Hepatocyte (in vitro differentiated cells): ENCODE results near the gene CUX1. TPM values are rescaled to one million over a fixed set of nuclear protein-coding genes. Genes with fewer than 3 reads are reported as not detected.

ENCODE experiments used
- DNase-seq: peaks from one replicate; pipeline ENCODE4 v3.0.0-alpha.2; 2016; ENCODE audit warnings: low spot score
- H2AFZ ChIP-seq: fragments of 200-600 bp; sonication (generic); 2 replicates; pipeline ENCODE4 v1.6.0; 2016; ENCODE audit warnings: antibody characterized with exemption, mild to moderate bottlenecking
- H3K27ac ChIP-seq: fragments of 200-600 bp; sonication (generic); 2 replicates; pipeline ENCODE4 v1.5.1; 2016; ENCODE audit warnings: mild to moderate bottlenecking
- H3K27me3 ChIP-seq: fragments of 200-600 bp; sonication (generic); 2 replicates; pipeline ENCODE4 v1.6.1; 2016
- H3K36me3 ChIP-seq: fragments of 200-600 bp; sonication (generic); replicated peaks from 2 replicates; pipeline ENCODE4 v1.5.1; 2016; ENCODE audit warnings: low read depth; ENCODE audit not compliant: insufficient read depth
- H3K4me1 ChIP-seq: fragments of 200-600 bp; sonication (generic); 2 replicates; pipeline ENCODE4 v1.5.1; 2016; ENCODE audit warnings: mild to moderate bottlenecking, moderate library complexity; ENCODE audit not compliant: insufficient read depth
- H3K4me2 ChIP-seq: fragments of 200-600 bp; sonication (generic); 2 replicates; pipeline ENCODE4 v1.6.0; 2016
- H3K4me3 ChIP-seq: fragments of 200-600 bp; sonication (generic); 2 replicates; pipeline ENCODE4 v1.5.1; 2016; ENCODE audit warnings: mild to moderate bottlenecking
- H3K79me2 ChIP-seq: fragments of 200-600 bp; sonication (generic); 2 replicates; pipeline ENCODE4 v1.6.0; 2017; ENCODE audit warnings: mild to moderate bottlenecking
- H3K9me2 ChIP-seq: fragments of 200-600 bp; sonication (generic); replicated peaks from 2 replicates; pipeline ENCODE4 v1.6.0; 2017; ENCODE audit warnings: mild to moderate bottlenecking; ENCODE audit not compliant: insufficient read depth
- H3K9me3 ChIP-seq: fragments of 200-600 bp; sonication (generic); 2 replicates; pipeline ENCODE4 v1.5.1; 2016; ENCODE audit warnings: low read depth, mild to moderate bottlenecking
- H4K20me1 ChIP-seq: fragments of 200-600 bp; sonication (generic); 2 replicates; pipeline ENCODE4 v1.6.0; 2016; ENCODE audit warnings: mild to moderate bottlenecking; ENCODE audit not compliant: insufficient read depth, poor library complexity, severe bottlenecking
- EZH2 ChIP-seq: fragments of 200-600 bp; sonication (generic); IDR thresholded peaks from 2 replicates; pipeline ENCODE4 v1.6.1; 2016; ENCODE audit warnings: antibody characterized with exemption, mild to moderate bottlenecking, borderline replicate concordance
- EZH2phosphoT487 ChIP-seq: fragments of 200-600 bp; sonication (generic); IDR thresholded peaks from one replicate; pipeline ENCODE4 v1.6.1; 2018; ENCODE audit warnings: antibody characterized with exemption, mild to moderate bottlenecking, low read depth, moderate library complexity; ENCODE audit not compliant: unreplicated experiment, severe bottlenecking
- WGBS: methylation state at CpG from one replicate; pipeline ENCODE4 v1.1.6; 2016; ENCODE audit warnings: low lambda C conversion rate; ENCODE audit errors: missing lambda C conversion rate; 5-methylcytosine and 5-hydroxymethylcytosine counted together
- polyA plus RNA-seq: library from polyadenylated mRNA; unstranded; fragments of >200 nt; fragmentation: Nextera tagmentation; extraction: Ambion mirVana; gene quantifications from 2 replicates; pipeline ENCODE4 v1.2.1, GENCODE V29; 2016
- total RNA-seq: library from RNA; depleted of rRNA; stranded (reverse); fragments of >200 nt; gene quantifications from 2 replicates; pipeline ENCODE4 v1.2.3, GENCODE V29; 2014
- TF ChIP-seq, protein P1 (sequence below): fragments of 200-600 bp; sonication (generic); IDR thresholded peaks from 2 replicates; pipeline ENCODE4 v1.5.1; 2016; ENCODE audit warnings: antibody characterized with exemption, mild to moderate bottlenecking; ENCODE audit not compliant: poor library complexity

CUX1 gene
- total and polyA plus RNA-seq, 2 experiments from 2014 or later: 60.1 to 76.8 TPM

DNA sequence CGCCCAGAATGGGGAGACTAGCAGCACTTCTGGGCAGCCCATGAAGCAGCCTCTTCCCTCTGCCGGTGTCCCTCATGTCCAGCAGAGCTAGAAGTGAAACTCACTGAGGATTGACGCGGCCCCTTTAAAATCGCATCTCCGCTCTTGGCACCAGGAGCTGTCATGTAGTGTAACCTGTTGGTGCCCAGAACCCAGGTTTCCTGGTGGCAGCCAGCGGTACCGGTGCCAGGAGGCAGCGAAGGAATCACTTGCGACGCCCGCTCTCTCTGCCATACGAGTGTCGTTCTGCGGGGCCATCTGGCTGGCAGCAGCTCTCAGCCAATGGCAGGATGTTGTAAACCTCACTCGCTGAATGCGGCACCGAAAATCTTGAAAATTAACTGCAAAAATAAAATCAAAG lies 82.7 kb downstream of the CUX1 start:
- H3K27ac ChIP-seq: no peak overlapping the region
- no peaks in the 10 kb centered on the region for H3K36me3 ChIP-seq
- H2AFZ ChIP-seq: no peak overlapping the region
- H4K20me1 ChIP-seq: peaks cover 72% of the 10 kb centered on the region
- 79% methylated on average over 18 of the region's 18 CpGs for WGBS
- H3K79me2 ChIP-seq: peaks cover 98% of the 10 kb centered on the region
- no peaks in the 10 kb centered on the region for H3K9me2 ChIP-seq
- peak overlapping the region; percentile 53 for H3K4me2 ChIP-seq
- H3K4me3 ChIP-seq: no peak overlapping the region
- peaks cover 11% of the 10 kb centered on the region for H3K4me1 ChIP-seq
- no peak for DNase-seq
- H3K9me3 ChIP-seq: no peaks in the 10 kb centered on the region
- TF ChIP-seq EZH2: no peak
- no peak for TF ChIP-seq EZH2phosphoT487
- TF ChIP-seq, protein P1, sequence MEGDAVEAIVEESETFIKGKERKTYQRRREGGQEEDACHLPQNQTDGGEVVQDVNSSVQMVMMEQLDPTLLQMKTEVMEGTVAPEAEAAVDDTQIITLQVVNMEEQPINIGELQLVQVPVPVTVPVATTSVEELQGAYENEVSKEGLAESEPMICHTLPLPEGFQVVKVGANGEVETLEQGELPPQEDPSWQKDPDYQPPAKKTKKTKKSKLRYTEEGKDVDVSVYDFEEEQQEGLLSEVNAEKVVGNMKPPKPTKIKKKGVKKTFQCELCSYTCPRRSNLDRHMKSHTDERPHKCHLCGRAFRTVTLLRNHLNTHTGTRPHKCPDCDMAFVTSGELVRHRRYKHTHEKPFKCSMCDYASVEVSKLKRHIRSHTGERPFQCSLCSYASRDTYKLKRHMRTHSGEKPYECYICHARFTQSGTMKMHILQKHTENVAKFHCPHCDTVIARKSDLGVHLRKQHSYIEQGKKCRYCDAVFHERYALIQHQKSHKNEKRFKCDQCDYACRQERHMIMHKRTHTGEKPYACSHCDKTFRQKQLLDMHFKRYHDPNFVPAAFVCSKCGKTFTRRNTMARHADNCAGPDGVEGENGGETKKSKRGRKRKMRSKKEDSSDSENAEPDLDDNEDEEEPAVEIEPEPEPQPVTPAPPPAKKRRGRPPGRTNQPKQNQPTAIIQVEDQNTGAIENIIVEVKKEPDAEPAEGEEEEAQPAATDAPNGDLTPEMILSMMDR: no peak
- no peaks in the 10 kb centered on the region for H3K27me3 ChIP-seq

DNA sequence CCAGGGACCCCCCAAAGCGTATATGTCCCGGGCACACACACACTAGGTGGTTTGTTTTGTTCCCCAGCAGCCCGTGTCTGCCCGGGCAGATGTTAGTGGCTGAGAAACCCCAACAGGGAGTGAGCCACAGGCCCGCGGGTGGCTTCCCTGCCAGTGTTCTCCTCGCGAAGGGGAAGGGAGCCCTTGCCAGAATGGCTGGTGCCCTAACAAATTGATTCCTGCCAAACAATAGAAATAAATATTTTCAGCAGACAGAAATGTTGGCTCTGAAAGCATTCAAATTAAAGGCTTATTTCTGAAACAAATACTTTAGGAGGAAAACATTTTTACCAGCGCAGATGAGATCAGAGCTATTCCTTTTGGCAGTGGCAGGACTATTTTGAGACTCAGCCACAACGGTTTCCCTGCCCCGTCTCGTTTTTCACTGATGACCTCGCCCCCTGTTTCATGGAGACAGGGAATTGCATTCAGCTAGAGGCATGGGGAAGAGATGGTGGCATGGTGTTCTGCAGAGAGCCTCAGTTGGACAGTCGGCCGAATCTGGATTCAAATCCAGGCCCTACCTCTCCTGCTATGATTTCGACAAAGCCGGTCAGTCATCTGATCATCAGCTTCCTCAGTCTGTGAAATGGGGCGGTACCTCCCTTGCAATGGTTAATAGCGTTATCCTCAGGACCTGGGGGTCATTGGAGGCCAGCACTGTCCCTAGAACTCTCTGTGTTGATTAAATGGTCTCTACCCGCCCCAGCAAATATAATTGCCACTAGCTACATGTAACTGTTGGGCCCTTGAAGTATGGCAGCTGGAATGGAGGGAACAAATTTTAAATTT lies 84.5 kb downstream of the CUX1 start:
- H3K27me3 ChIP-seq: no peaks in the 10 kb centered on the region
- H3K4me3 ChIP-seq: no peak overlapping the region
- no peaks in the 10 kb centered on the region for H3K9me3 ChIP-seq
- no peaks in the 10 kb centered on the region for H3K36me3 ChIP-seq
- H3K9me2 ChIP-seq: no peaks in the 10 kb centered on the region
- no peak overlapping the region for H2AFZ ChIP-seq
- no peak for DNase-seq
- peak overlapping the region; percentile 1 for H3K27ac ChIP-seq
- peaks cover 57% of the 10 kb centered on the region for H4K20me1 ChIP-seq
- H3K79me2 ChIP-seq: peaks cover 98% of the 10 kb centered on the region
- peaks cover 12% of the 10 kb centered on the region for H3K4me1 ChIP-seq
- WGBS: 79% methylated on average over 20 of the region's 20 CpGs
- TF ChIP-seq EZH2 (no peak), EZH2phosphoT487 (no peak)
- TF ChIP-seq, protein P1: no peak
- no peak overlapping the region for H3K4me2 ChIP-seq

DNA sequence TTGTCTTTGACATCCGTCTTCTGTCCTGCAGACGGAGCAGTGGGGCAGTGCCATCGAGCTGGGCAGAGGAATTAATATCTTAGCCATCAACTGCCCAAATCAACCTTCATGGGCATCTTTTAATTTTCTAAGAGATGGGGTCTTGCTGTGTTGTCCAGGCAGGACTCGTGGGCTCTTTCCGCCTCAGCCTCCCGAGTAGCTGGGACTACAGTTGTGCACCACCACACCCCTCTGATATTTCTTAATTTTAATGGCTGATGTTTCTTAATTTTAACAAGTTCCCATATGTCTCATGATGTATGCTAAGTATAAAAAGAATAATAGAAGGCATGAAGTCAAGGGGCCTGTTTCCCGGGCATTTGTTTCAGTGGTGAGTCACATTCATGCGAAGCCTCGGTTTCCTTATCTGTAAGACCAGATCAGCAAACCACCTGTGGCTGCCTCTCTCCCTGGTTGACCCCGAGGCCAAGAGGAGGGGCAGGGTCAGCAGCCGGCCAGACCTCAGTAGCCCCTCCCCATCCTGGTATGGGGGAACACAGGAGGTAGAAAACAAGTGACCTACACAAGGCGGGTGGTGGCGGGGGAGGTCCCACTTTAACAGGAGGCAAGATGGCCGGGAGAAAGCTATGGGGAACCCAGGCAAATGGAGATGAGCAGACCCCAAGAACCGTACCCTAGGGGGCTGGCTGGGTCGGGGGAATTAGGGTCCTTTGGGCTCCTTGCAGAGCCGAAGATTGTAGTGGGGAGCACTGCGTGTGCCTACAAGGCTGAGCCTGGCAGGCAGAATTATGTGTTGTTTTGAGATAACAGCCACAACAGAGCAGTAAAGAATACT lies 85.5 kb downstream of the CUX1 start:
- DNase-seq: no peak
- Histone ChIP-seq H3K9me3 (no peaks in the 10 kb centered on the region), H3K4me2 (no peak overlapping the region), H3K36me3 (no peaks in the 10 kb centered on the region), H2AFZ (no peak overlapping the region), H3K9me2 (no peaks in the 10 kb centered on the region), H4K20me1 (peaks cover 47% of the 10 kb centered on the region), H3K27me3 (no peaks in the 10 kb centered on the region), H3K4me1 (peaks cover 16% of the 10 kb centered on the region), H3K4me3 (no peak overlapping the region), H3K27ac (no peak overlapping the region), H3K79me2 (peaks cover 98% of the 10 kb centered on the region)
- 75% methylated on average over 18 of the region's 18 CpGs for WGBS
- TF ChIP-seq EZH2phosphoT487: no peak
- TF ChIP-seq, protein P1: no peak
- TF ChIP-seq EZH2: no peak
